Measurements from ENCODE around the gene ZNF329.

- TF ChIP-seq POLR2AphosphoS5 (IDR thresholded peaks at IDR 0.05; ENCODE audit: low read depth): no peak
- no peak for TF ChIP-seq CTCF (conservative IDR thresholded peaks at IDR 0.05; ENCODE audit: low read depth in 2 of 2)
- no peak for TF ChIP-seq EZH2 (IDR thresholded peaks at IDR 0.05; ENCODE audit: low read depth, unreplicated experiment)
- no peak for TF ChIP-seq CREB1 (CRISPR knock-in tag; IDR thresholded peaks at IDR 0.05; ENCODE audit: low read depth)
- TF ChIP-seq JUNB (IDR thresholded peaks at IDR 0.05; ENCODE audit: unreplicated experiment): no peak
- TF ChIP-seq REST (IDR thresholded peaks at IDR 0.05; ENCODE audit: unreplicated experiment): no peak
- TF ChIP-seq ZNF114 (CRISPR knock-in tag; IDR thresholded peaks at IDR 0.05): no peak
- no peak for TF ChIP-seq NANOG (IDR thresholded peaks at IDR 0.05; ENCODE audit: borderline replicate concordance)
- TF ChIP-seq EZH2phosphoT487 (IDR thresholded peaks at IDR 0.05; ENCODE audit: unreplicated experiment): no peak
- TF ChIP-seq, protein P1, sequence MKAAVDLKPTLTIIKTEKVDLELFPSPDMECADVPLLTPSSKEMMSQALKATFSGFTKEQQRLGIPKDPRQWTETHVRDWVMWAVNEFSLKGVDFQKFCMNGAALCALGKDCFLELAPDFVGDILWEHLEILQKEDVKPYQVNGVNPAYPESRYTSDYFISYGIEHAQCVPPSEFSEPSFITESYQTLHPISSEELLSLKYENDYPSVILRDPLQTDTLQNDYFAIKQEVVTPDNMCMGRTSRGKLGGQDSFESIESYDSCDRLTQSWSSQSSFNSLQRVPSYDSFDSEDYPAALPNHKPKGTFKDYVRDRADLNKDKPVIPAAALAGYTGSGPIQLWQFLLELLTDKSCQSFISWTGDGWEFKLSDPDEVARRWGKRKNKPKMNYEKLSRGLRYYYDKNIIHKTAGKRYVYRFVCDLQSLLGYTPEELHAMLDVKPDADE (IDR thresholded peaks at IDR 0.05): no peak
- TF ChIP-seq ZNF331 (CRISPR knock-in tag; IDR thresholded peaks at IDR 0.05; ENCODE audit: low read depth): no peak
These were observed 6.6 kb upstream of the ZNF329 start for GRCh38 chr19:58157045-58157728.
